Body of pancreas (tissue), 4 donors: ENCODE results near the gene IFT80. TPM values are rescaled to one million over a fixed set of nuclear protein-coding genes. Genes with fewer than 3 reads are reported as not detected.
A peak's percentile ranks its signal among the peaks of the same experiment; 100 is the strongest.

Source experiments
- ATAC-seq: fragments of 150-250 bp; one replicate; pipeline ENCODE4 v1.9.1; 2016
- DNase-seq, 4 donors: peaks; one replicate each; pipeline ENCODE4 v3.0.0-alpha.2; 2019
- H3K27ac ChIP-seq, 4 donors: fragments of 200-600 bp; sonication (generic); 1 replicate in 3 of 4; 2 replicates in 1 of 4; pipeline versions ENCODE4 v1.5.1 to v1.6.1; 2016 to 2019; ENCODE audit warnings: mild to moderate bottlenecking in 1 of 4, mixed read lengths in 1 of 4, moderate library complexity in 1 of 4
- H3K27me3 ChIP-seq, 2 donors: fragments of 200-600 bp; sonication (generic); one replicate each; pipeline ENCODE4 v1.6.0; 2016; ENCODE audit warnings: mild to moderate bottlenecking in 1 of 2
- H3K36me3 ChIP-seq, 2 donors: fragments of 200-600 bp; sonication (generic); replicated peaks in 1 of 2; 2 replicates each; pipeline ENCODE4 v1.5.1; 2016; ENCODE audit warnings: low read depth in 2 of 2; ENCODE audit not compliant: insufficient read depth in 1 of 2
- H3K4me1 ChIP-seq: fragments of 200-600 bp; sonication (generic); one replicate; pipeline ENCODE4 v1.6.0; 2016
- H3K4me3 ChIP-seq, 2 donors: fragments of 200-600 bp; sonication (generic); 1 replicate in 1 of 2; 2 replicates in 1 of 2; pipeline ENCODE4 v1.5.1; 2016 to 2019
- H3K9me3 ChIP-seq, 3 donors: fragments of 200-600 bp; sonication (generic); 1 replicate in 2 of 3; 2 replicates in 1 of 3; pipeline ENCODE4 v1.5.1; 2016
- POLR2A ChIP-seq, 3 donors: fragments of 450-650 bp; IDR thresholded peaks; one replicate each; pipeline ENCODE4 v1.6.1; 2016; ENCODE audit warnings: antibody characterized with exemption in 3 of 3, mild to moderate bottlenecking in 2 of 3
- WGBS, 2 donors: methylation state at CpG; one replicate each; pipeline ENCODE4 v1.1.5; 2017; 5-methylcytosine and 5-hydroxymethylcytosine counted together
- intact Hi-C: fragments of 100-400 bp; cut with DNase I; formaldehyde crosslinking; loops from one replicate; pipeline ENCODE4 v1.15.1; 2023
- total RNA-seq, 2 donors: library from RNA; depleted of rRNA; stranded (reverse); fragments of >200 nt; gene quantifications; one replicate each; pipeline ENCODE4 v1.1.0, GENCODE V29; 2016
- TF ChIP-seq, protein P1 (sequence below), 7 experiments: fragments of 450-650 bp in 4 of 7; fragments of 200-600 bp in 3 of 7; sonication (generic) in 3 of 7; IDR thresholded peaks; one replicate each; pipeline ENCODE4 v1.5.1; 2016 to 2019; ENCODE audit warnings: antibody characterized with exemption in 7 of 7

Gene IFT80
- total RNA-seq, 2 donors from 2014 or later, result 15.5 to 31.6 TPM

DNA sequence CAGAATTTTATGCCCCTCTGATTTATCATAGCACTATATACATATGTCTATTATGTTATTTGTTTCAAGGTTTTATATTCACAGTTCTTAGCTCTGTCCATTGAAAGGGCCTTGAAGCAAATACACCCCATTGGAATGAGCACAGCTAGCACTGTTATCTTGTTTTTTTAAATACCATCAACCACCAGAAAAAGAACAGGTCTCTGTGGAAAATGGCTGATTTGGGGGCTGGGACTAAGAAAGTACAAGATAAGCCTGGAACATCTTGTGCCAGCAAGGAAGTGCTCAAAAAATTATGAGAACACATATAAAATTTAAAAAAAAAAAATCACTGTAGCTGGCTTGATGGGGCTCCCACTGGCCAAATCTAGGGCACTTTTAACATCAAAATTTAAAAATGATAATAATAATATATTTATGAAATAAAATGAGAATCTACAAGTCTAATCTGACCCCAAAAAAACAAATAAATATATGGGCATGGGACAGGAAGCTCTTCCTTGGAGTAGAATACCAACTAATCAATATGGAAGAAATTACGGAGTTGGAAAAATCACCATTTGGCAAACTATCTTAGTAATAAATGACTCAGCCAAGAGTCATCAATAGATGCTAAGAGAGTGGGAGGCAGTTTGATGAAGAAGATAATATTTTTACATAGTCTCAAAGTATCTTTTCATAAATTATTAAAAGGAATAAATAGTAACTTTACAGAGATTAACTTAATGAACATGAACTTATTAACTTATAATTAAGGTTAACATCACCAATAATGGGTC, 20.5 kb downstream of the IFT80 start:
- TF ChIP-seq, protein P1, sequence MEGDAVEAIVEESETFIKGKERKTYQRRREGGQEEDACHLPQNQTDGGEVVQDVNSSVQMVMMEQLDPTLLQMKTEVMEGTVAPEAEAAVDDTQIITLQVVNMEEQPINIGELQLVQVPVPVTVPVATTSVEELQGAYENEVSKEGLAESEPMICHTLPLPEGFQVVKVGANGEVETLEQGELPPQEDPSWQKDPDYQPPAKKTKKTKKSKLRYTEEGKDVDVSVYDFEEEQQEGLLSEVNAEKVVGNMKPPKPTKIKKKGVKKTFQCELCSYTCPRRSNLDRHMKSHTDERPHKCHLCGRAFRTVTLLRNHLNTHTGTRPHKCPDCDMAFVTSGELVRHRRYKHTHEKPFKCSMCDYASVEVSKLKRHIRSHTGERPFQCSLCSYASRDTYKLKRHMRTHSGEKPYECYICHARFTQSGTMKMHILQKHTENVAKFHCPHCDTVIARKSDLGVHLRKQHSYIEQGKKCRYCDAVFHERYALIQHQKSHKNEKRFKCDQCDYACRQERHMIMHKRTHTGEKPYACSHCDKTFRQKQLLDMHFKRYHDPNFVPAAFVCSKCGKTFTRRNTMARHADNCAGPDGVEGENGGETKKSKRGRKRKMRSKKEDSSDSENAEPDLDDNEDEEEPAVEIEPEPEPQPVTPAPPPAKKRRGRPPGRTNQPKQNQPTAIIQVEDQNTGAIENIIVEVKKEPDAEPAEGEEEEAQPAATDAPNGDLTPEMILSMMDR (IDR thresholded peaks at IDR 0.05), result no peak
- TF ChIP-seq POLR2A (IDR thresholded peaks at IDR 0.05), result no peak
- Histone ChIP-seq H3K27me3 (no peaks in the 10 kb centered on the region), H3K9me3 (no peaks in the 10 kb centered on the region), H3K4me1 (peaks cover 10% of the 10 kb centered on the region), H3K4me3 (no peak overlapping the region), H3K27ac (no peak overlapping the region), H3K36me3 (no peaks in the 10 kb centered on the region)
- no peak for ATAC-seq
- 92 to 93% methylated on average over 1 of the region's 1 CpG for WGBS, 2 donors
- intact Hi-C loops, result no loop called here
- no peak for DNase-seq

DNA sequence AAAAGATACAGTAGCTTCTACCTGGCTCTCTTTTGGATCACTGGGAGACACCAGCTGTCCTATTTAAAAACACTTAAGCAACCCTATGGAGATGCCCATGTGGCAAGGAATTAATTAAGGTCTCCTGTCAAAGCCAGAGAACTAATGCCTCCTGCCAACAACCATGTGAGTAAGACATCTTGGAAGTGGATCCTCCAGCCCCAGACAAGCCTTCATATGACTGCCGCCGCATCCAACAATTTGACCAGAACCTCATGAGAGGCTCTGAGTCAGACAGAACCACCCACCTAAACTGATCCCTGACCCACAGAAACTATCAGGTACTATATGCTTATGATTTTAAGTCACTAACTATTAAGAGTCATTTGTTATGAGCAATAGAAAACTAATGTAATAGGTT, 22.3 kb downstream of the IFT80 start:
- WGBS, 2 donors, result 91 to 100% methylated on average over 2 of the region's 2 CpGs
- ATAC-seq, result no peak

DNA sequence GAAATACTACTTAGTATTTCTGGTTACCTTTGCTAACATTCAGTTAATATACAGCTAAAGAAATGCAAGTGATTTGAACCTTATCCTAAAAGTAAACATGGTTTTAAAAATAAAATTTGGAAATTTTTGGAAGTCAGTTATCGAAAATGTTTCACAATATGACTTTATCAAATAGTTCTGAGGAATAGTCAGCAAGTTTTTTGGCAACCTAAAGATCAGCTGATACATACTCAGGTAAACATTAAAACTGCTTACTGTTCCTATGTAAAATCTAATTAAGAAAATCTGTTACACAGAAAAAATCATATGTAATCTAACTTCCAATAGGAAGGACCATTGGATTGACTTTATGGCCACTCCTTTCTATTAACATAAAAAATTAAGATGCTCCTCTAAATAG, 24.1 kb downstream of the IFT80 start:
- WGBS, 2 donors, result 15 to 25% methylated on average over 1 of the region's 1 CpG
- intact Hi-C loops, result no loop called here
- DNase-seq (no peak), ATAC-seq (no peak)
- TF ChIP-seq, protein P1 (IDR thresholded peaks at IDR 0.05), result no peak
- no peak for TF ChIP-seq POLR2A (IDR thresholded peaks at IDR 0.05)
- no peaks in the 10 kb centered on the region for H3K9me3 ChIP-seq
- no peaks in the 10 kb centered on the region for H3K36me3 ChIP-seq
- no peaks in the 10 kb centered on the region for H3K27me3 ChIP-seq
- peak overlapping the region in 1 of 4 donors; percentile 3 for H3K27ac ChIP-seq
- H3K4me1 ChIP-seq, result peaks cover 10% of the 10 kb centered on the region
- H3K4me3 ChIP-seq, result no peak overlapping the region

More for the DNA sequence above, 22.3 kb downstream of the IFT80 start:
- no peaks in the 10 kb centered on the region for H3K9me3 ChIP-seq
- no peak overlapping the region for H3K4me3 ChIP-seq
- intact Hi-C loops, result no loop called here
- peaks cover 10% of the 10 kb centered on the region for H3K4me1 ChIP-seq
- no peak for DNase-seq
- no peaks in the 10 kb centered on the region for H3K27me3 ChIP-seq
- TF ChIP-seq POLR2A (IDR thresholded peaks at IDR 0.05), result no peak
- TF ChIP-seq, protein P1 (IDR thresholded peaks at IDR 0.05), result no peak
- H3K36me3 ChIP-seq, result no peaks in the 10 kb centered on the region
- no peak overlapping the region for H3K27ac ChIP-seq

DNA sequence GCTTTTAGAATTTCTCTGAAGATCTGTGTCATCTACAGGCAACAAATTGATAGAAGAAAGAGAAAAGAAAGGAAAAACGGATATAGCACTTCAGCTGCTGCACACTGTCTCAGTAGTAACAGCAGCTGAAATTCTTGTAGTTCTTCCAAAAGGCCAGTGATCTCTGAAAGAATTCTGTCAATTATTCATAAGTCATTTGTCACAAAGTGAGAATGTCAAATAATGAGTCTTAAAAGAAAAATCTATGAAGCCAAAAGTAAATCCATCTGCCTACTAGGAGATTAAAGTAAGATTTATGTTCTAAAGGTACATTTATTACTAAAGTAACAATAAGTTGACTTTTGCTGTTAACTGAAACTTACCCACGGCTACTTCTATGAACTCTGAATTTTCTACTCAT, 24.6 kb downstream of the IFT80 start:
- Histone ChIP-seq H3K27ac (peak overlapping the region in 1 of 4 donors; percentile 3), H3K27me3 (no peaks in the 10 kb centered on the region), H3K9me3 (no peaks in the 10 kb centered on the region), H3K4me3 (no peak overlapping the region), H3K4me1 (peaks cover 10% of the 10 kb centered on the region), H3K36me3 (no peaks in the 10 kb centered on the region)
- ATAC-seq (no peak), DNase-seq (no peak)
- TF ChIP-seq POLR2A (IDR thresholded peaks at IDR 0.05), result no peak
- TF ChIP-seq, protein P1 (IDR thresholded peaks at IDR 0.05), result no peak
- 29 to 48% methylated on average over 2 of the region's 2 CpGs for WGBS, 2 donors
- intact Hi-C loops, result no loop called here

DNA sequence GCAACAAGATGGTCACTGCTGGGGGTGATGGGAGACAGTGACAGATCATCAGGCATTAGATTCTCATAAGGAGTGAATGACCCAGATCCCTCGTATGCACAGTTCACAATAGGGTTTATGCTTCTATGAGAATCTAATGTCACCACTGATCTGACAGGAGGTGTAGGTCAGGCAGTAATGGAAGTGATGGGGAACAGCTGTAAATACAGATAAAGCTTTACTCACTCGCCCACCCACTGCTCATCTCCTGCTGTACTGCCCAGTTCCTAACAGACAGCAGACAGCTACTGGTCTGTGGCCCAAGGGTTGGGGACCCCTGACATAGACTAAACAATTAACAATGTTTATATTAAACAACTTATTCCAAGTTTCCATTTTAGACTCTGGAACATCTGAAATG, 25.4 kb downstream of the IFT80 start:
- intact Hi-C loops, result no loop called here
- WGBS, 2 donors, result 95 to 96% methylated on average over 2 of the region's 2 CpGs

More for the DNA sequence above, 25.4 kb downstream of the IFT80 start:
- DNase-seq (no peak), ATAC-seq (no peak)
- Histone ChIP-seq H3K4me1 (peaks cover 10% of the 10 kb centered on the region), H3K27ac (no peak overlapping the region), H3K27me3 (no peaks in the 10 kb centered on the region), H3K36me3 (no peaks in the 10 kb centered on the region), H3K9me3 (no peaks in the 10 kb centered on the region), H3K4me3 (no peak overlapping the region)
- TF ChIP-seq POLR2A (IDR thresholded peaks at IDR 0.05), result no peak
- TF ChIP-seq, protein P1 (IDR thresholded peaks at IDR 0.05), result no peak
